H7 (cell line): ENCODE results near the gene LIG3. TPM values are rescaled to one million over a fixed set of nuclear protein-coding genes. Genes with fewer than 3 reads are reported as not detected.
"Not testable (repeated sequence)": the region's sequence is repeated elsewhere in the genome, so short reads cannot be mapped to it uniquely, and the experiment has no call there.

Experiments
- DNase-seq: peaks from one replicate; pipeline ENCODE4 v3.0.0; 2012
- H3K27me3 ChIP-seq: 2 replicates; pipeline ENCODE4 v1.6.0; 2011; ENCODE audit warnings: mild to moderate bottlenecking, low read length; ENCODE audit not compliant: control insufficient read depth, insufficient read depth
- H3K36me3 ChIP-seq: replicated peaks from 2 replicates; pipeline ENCODE4 v1.5.1; 2011; ENCODE audit warnings: low read length; ENCODE audit not compliant: control insufficient read depth, insufficient read depth
- H3K4me3 ChIP-seq: 2 replicates; pipeline ENCODE4 v1.5.1; 2011; ENCODE audit warnings: low read depth, mild to moderate bottlenecking, control low read depth, low read length, moderate library complexity; ENCODE audit not compliant: insufficient read depth
- total RNA-seq: library from RNA; depleted of rRNA; stranded (reverse); fragments of >200 nt; shearing (Covaris generic); gene quantifications from 2 replicates; pipeline ENCODE4 v1.2.3, GENCODE V29; 2014

The LIG3 gene
- total RNA-seq, 1 experiment from 2014 or later, result 94.6 TPM

- H3K36me3 ChIP-seq, result peaks cover 7% of the 10 kb centered on the region
These were observed 31.4 kb downstream of the LIG3 start for GRCh38 chr17:35011671-35012216.

GRCh38 chr17:35016369-35016768 is 36.1 kb downstream of the LIG3 start:
- no peaks in the 10 kb centered on the region for H3K27me3 ChIP-seq
- H3K36me3 ChIP-seq, result peaks cover 6% of the 10 kb centered on the region
- H3K4me3 ChIP-seq, result no peak overlapping the region
- DNase-seq, result no peak

More at GRCh38 chr17:35011671-35012216, 31.4 kb downstream of the LIG3 start:
- Histone ChIP-seq H3K27me3 (no peaks in the 10 kb centered on the region), H3K4me3 (no peak overlapping the region)
- no peak for DNase-seq

- peaks cover 6% of the 10 kb centered on the region for H3K36me3 ChIP-seq
- no peak overlapping the region for H3K4me3 ChIP-seq
- DNase-seq, result no peak
- no peaks in the 10 kb centered on the region for H3K27me3 ChIP-seq
These were observed 36.7 kb downstream of the LIG3 start for GRCh38 chr17:35017021-35017420.

- H3K36me3 ChIP-seq, result peaks cover 6% of the 10 kb centered on the region
- H3K4me3 ChIP-seq, result no peak overlapping the region
- DNase-seq, result no peak
- no peaks in the 10 kb centered on the region for H3K27me3 ChIP-seq
These were observed 38.5 kb downstream of the LIG3 start for GRCh38 chr17:35018814-35019213.

GRCh38 chr17:35019386-35020179 is 39.3 kb downstream of the LIG3 start:
- Histone ChIP-seq H3K27me3 (no peaks in the 10 kb centered on the region), H3K36me3 (peaks cover 6% of the 10 kb centered on the region), H3K4me3 (no peak overlapping the region)
- DNase-seq, result no peak

DNA sequence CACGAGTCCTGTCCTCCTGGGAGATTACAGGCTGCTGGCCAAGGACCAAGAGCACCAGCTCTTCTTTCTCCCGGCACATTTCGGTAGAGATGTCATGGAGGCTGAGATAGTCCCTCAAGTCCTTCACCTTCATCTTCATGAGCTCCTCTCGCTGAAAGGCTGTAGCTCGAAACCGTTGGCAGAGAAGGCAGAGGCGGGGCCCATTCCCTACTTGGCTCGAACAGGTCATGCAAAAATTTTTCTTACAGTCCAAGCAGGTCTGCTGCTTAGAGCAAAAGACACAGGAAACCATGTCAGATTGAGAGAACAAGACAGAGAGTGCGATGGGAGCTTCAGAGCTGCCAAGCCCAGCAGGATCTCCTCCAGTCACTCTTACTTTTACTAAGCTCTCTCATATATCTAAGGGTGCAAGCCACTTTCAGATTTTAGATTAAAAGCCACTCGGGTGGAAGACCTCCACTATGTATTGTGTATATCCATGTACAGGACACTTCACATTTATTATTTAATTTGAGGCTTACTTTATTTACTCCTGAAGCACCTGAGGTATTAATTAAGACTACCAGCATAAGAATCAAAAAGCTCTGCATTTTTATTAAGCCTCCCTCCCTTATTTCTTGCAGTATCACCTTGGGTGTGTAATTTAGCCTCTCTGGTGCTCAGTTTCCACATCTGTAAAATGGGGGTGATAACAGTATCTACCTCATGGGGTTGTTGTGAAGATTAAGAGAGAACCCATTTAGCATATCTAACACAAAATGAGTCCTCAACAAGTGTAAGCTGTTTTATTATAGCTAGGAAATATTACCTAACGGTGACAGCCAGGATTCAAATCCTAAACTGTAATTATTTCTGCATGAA is 41.4 kb downstream of the LIG3 start:
- H3K27me3 ChIP-seq, result no peaks in the 10 kb centered on the region
- H3K36me3 ChIP-seq, result peaks cover 2% of the 10 kb centered on the region
- no peak overlapping the region for H3K4me3 ChIP-seq
- DNase-seq, result no peak

GRCh38 chr17:35022536-35023063 is 42.3 kb downstream of the LIG3 start:
- H3K27me3 ChIP-seq, result no peaks in the 10 kb centered on the region
- no peak for DNase-seq
- H3K36me3 ChIP-seq, result peaks cover 2% of the 10 kb centered on the region
- H3K4me3 ChIP-seq, result no peak overlapping the region

GRCh38 chr17:35023538-35023937 is 43.2 kb downstream of the LIG3 start:
- no peak overlapping the region for H3K4me3 ChIP-seq
- no peaks in the 10 kb centered on the region for H3K27me3 ChIP-seq
- no peak for DNase-seq
- peaks cover 2% of the 10 kb centered on the region for H3K36me3 ChIP-seq

DNA sequence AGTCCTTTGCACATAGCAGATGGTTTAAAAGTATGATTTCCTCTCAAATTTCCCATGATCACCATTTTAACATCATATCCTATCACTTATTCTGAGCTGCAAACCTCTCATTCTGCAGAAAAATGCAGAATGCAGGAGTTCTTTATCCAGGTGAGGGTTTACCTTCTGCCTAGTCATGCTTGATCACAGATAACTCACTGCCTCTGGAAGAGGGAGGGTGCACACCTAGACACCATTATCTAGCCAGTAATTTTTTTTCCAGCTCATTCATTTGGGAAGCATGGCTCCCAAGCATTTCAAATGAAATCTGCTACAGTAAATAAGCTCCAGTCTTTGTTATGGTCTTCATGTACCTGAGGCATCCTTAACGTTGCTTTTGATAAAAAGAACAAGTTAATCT is 45.2 kb downstream of the LIG3 start:
- H3K36me3 ChIP-seq, result peaks cover 2% of the 10 kb centered on the region
- no peak for DNase-seq
- H3K27me3 ChIP-seq, result no peaks in the 10 kb centered on the region
- no peak overlapping the region for H3K4me3 ChIP-seq

GRCh38 chr17:35028097-35028496 is 47.8 kb downstream of the LIG3 start:
- not testable (repeated sequence) for H3K27me3 ChIP-seq, H3K4me3 ChIP-seq, H3K36me3 ChIP-seq, DNase-seq

DNA sequence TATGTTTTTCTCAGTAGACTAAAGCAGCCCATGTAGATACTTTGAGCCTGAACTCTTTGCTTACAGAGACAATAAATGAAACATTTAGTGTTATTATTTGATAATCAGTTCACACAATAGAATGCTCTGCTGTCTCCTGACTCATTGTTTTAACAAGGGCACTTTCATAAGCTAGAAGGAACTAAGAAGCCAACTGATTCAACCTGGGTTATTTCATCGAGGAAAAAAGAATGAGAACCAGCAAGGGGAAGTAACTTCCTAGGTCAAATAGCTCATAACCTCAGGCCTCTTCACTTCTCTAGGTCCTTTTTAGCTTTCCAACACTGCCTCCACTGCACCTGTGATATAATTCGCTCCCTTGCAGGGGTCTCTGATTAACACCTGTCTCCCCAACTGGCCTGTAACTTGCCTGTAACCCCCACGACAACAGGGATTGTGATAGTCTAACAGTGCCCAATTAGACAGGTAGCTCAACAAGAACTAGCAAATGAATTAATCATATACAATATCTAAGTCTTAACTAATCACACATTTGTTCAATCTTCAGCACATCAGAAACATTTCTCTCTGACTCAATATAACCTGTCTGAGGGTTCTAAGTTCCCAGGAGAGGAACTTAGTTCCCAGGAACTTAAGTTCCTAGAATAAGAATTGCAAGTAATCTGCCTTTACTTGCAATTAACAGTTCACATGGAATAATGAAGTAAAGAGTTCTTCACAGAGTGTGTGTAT is 48.4 kb downstream of the LIG3 start:
- Histone ChIP-seq H3K27me3 (no peaks in the 10 kb centered on the region), H3K36me3 (no peaks in the 10 kb centered on the region), H3K4me3 (no peak overlapping the region)
- DNase-seq, result no peak

DNA sequence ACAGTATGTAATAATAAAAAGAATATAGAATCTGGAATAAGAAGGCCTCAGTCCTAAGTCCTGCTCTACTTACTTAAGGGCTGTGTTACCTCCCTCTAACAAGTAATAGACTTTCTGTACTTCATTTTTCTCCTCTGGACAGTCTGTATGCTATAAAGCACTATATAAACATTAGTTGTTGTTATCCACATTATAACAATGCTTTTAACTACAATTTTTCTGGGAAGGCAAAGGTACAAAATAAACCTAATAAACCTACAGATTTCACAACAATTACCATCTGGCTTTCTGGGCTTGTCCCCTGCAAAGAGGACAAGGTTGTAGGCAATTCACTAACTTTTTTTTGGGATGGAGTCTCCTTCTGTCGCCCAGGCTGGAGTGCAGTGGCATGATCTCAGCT is 50.5 kb downstream of the LIG3 start:
- no peaks in the 10 kb centered on the region for H3K27me3 ChIP-seq
- no peak overlapping the region for H3K4me3 ChIP-seq
- DNase-seq, result no peak
- H3K36me3 ChIP-seq, result no peaks in the 10 kb centered on the region

DNA sequence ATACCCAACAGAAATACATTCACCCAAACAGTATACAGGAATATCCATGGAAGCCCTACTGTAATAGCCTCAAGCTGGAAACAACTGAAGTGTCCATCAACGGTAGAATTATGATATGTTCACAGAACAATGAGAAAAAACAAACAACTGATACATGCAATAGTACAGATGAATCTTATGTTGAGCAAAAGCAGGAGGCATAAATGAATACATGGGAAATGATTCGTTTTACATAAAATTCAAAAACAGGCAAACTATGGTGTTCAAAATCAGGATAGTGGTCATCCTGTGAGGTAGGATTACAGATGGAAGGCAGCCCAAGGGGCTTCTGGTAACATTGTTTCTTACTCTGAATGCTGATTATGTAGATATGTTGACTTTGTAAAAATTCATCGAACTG is 58.1 kb downstream of the LIG3 start:
- Histone ChIP-seq H3K4me3 (no peak overlapping the region), H3K27me3 (no peaks in the 10 kb centered on the region), H3K36me3 (no peaks in the 10 kb centered on the region)
- DNase-seq, result no peak

DNA sequence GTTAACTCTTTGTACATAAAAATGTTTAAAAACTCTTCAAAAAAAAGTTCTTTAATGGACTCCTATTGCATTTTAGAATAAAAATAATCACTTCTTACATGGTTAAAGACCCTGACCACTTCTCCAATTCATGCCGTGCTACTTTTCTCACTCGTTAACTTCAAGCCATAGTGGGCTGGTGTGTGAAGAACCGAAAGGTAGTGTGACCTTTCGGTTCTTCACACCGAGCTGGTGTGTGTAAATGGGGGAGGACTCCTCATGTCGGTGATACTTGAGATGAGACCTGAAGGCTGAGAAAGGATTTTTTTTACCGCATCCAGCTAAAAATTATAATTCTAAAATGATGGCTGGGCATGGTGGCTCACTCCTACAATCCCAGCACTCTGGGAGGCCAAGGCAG is 61.1 kb downstream of the LIG3 start:
- DNase-seq, result no peak
- H3K36me3 ChIP-seq, result no peaks in the 10 kb centered on the region
- no peak overlapping the region for H3K4me3 ChIP-seq
- H3K27me3 ChIP-seq, result no peaks in the 10 kb centered on the region
